HG03103 (cell line): ENCODE measurements around the gene WNT8B.

Source experiments
- ATAC-seq: cut with Tn5 transposase; IDR thresholded peaks from one replicate; pipeline ENCODE4 v1.9.1; 2021; ENCODE audit warnings: low read depth; ENCODE audit not compliant: unreplicated experiment

Gene WNT8B, protein sequence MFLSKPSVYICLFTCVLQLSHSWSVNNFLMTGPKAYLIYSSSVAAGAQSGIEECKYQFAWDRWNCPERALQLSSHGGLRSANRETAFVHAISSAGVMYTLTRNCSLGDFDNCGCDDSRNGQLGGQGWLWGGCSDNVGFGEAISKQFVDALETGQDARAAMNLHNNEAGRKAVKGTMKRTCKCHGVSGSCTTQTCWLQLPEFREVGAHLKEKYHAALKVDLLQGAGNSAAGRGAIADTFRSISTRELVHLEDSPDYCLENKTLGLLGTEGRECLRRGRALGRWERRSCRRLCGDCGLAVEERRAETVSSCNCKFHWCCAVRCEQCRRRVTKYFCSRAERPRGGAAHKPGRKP

DNA sequence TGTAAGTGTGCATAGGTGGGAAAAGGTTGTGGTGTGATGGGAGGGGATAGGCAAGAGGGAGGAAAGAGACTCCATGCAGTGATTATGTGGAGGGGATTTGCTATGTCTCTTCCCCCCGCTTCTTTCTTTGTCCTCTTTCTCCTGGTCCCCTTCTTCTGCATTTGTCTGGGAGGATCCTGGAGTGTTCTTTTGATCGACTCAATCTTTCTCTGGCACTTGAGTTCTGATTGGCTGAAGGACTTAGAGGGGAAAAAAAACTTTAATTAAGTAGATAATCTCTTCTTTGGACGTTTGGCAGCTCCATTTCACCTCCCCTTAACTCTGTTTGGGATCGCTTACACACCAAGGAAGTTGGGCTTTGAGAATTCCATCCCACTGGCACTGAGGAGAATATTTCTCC, at the start of gene WNT8B:
WNT8B (plus strand) TSS at position 301 of the 400 bp plus-strand sequence. CDS start 160 bp downstream, outside the sequence.
- no peak for ATAC-seq

DNA sequence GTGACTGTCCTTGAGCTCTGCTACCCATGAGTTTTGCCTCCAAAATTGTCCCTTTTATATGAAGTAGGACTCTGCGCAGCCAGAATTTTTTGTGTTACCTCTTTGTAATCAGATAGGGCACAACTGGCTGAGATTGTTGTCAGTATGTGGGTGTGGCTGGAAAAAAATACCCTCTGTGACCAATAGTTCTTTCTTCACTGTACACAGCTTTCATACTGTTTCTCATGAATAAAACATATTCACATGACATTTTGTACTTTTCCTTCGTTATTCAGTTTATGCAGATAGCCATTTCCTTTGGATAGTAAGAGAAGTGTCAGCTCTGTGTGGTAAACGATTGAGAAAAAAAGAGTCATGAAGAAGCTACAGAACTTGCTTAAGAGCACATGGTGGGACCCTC, 49.6 kb upstream of the WNT8B start:
- ATAC-seq: no peak

DNA sequence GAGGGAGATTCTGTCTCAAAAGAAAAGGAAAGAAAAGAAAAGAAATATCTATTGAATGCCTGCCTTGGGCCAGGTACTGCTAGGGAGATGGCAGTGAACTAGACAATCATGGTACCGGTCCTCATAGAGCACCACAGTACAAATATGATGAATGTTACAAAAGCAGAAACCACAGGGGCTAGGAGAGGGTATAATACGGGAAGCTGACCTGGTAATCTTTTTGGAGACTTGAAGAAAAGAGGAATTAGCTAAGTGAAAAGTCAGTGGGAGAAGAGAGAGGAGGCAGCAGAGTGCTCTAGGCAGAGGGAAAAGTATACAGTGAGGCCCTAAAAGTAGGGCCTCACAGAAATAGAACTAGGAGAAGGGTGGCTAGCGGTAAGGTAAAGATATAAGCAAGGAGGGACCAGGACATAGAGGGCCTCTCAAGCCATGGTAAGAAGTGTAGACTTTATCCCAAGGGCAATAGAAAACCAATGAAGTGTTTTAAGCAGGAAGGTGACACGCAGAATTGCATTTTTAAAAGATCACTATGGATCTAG, 42.8 kb upstream of the WNT8B start:
- ATAC-seq: no peak

DNA sequence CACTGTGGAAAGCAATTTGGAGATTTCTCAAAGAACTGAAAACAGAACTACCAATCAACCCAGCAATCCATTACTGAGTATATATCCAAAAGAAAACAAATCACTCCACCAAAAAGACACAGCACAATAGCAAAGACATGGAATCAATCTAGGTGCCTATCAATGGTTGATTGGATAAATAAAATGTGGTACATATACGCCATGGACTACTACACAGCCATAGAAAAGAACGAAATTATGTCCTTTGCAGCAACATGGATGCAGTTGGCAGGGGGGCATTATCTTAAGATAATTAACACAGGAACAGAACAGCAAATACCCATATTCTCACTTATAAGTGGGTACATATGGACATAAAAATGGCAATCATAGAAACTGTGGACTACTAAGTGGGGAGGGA, 35.4 kb upstream of the WNT8B start:
- ATAC-seq: no peak

DNA sequence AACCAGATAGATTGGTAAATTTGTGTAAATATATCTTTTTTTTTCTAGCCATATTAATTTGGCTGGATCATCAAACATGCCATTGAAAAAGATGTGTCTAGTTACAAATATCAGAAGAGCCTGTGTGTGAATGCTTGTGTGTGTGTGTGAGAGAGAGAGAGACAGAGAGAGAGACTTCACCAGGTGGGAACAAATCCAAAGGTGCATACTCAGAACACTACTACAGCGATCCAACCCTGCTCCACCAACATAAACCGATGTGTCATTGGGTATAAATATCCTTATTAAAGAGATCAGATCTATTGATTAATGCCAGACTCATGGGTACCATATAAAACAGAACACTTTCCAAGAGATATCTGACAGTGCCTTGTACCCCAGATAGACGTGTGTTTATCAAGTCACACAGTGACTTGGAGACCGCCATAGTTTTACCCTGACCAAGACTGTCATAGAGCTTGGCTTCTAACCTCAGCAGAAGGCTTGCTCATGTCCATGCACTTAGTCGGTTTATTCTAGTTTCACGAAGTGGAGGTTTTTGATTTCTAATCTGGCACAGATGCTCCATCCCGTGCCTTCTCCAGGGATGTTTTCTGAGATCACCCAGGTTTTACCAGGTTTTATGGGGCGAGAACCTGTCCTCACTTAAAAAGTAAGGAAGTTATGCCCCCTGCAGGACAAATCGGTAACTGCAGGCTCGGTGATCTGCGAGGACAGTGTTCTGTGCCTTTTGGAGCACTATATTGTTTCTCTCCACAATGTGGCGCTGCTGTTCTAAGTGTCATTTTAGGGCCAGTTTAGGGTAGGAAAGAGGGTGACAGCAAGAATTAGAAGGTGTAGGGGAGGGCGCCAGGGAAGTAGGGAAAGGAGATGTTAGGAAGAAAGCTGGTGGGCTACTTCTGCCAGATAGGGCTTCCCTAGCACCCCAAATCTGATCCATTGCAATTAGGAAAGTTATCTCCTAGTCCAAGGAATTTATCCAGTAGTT, 29.3 kb upstream of the WNT8B start:
- peak; percentile 73 for ATAC-seq

DNA sequence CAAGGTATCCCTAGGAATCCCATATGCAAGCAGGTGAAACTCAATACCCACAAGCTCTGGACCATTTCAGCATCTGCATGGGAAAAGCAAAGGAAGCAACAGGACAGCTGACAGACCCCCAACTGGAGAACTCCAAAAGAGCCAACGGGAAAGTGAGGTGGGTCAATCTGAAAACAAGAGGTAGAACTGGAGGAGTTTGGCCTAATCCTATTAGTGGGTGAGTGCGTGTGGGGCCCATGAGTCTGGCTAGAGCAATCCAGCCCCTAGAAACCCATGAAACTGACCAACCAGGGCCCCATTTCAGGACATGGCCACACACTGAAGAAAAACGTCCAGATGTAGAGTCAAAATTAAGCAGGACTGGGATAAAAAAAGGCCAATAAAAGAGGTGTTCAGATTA, 26.6 kb upstream of the WNT8B start:
- ATAC-seq: no peak

DNA sequence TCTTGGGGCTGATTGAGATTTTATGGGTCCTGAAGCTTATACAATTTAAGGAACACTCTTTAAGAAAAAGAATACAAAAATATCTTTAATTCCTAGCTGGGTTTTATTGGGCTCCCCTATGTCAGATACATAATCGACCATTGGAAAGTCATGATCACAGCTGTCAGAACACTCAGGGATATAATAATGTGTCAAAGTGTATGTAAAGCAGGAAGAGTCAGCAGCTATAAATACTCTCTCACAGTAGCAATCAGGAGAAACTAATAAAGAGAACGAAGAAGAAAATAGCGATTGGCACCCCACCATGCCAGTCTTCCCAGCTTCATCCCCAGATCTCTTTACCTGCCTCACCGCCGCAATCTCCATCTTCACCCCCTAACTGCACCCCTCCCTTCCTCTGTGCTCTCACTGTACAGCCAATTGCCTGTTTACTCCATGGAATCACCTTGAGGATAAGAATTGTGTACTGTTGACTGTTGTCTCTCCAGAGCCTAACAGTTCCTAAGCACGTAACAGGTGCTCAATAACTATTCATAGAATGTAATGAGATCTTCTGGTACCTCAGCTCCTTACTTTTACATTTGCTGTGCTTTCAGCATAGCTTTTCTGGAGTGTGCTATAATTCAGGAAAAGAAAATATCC, 24.0 kb upstream of the WNT8B start:
- no peak for ATAC-seq

DNA sequence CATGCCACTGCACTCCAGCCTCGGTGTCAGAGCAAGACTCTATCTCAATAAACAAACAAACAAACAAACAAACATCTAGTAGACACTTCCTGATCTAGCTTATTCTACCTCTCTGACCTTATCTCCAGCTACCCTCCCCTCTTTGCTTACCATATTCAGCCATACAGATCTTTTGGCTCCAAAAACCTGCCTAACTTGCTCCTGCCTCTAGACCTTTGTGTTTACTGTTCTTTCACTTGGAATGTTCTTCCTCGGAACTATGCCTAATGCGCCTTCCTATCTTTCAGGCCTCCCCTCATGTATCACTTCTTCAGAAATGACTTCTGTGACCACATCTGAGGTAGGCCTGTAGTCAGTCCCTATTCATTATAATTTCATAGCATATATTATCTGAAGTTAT, 20.3 kb upstream of the WNT8B start:
- ATAC-seq: no peak

DNA sequence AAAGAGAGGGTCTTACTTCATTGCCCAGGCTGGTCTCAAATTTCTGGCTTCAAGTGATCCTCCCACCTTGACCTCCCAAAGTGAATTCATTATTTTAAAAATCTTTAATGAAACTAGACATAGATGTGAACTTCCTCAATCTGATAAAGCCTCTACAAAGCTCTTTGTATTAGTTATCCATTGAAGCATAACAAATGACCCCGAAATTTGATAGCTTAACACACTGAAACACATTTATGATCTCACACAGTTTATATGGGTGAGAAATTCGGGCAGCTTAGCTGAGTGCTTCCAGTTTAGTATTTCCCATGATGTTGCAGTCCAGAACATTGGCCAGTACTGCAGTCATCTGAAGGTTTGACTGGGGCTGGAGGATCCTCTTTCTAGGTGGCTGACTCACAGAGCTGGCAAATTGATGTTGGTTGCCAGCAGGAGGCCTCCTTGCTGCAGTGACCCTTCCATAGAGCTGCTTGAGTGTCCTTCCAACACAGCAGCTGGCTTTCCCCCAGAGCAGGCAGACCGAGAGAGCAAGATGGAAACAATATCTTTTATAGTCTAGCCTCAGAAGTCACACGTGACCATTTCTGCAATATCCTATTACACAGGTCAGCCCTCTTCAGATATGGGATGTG, 16.6 kb upstream of the WNT8B start:
- no peak for ATAC-seq

DNA sequence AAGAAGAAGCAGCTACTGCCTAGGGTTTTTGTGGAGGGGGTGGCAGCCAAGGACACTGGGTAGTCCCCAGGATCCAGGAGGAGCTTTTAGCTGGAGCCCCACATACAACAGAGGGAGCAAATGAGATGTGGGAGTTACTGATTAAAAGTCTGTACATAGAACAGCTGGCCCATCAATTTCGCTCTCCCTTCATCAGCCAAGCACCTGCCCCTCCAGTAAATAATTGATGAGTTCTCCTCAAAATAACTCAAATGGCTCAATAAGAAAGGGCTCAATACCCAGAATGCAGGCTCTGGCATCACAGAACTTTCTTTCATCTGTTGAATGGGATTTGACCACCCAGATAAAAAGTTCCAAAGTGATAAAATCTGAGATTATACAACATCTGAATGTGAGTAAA, 15.1 kb upstream of the WNT8B start:
- ATAC-seq: no peak

DNA sequence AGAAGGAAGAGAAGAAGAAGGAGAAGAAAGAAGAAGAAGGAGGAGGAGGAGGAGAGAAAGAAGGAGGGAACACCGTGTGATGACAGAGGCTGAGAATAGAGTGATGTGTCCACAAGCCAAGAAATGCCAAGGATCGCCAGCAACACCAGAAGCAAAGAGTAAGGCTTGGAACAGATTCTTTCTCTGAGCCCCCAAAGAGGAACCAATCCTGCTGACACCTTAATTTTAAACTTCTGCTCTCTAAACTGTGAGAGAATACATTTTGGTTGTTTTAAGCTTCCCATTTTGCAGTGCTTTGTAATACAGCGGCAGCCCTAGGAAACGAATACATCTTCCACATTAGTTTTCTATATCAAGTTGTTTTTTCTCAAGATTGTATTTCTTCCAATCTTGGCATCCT, 13.9 kb upstream of the WNT8B start:
- no peak for ATAC-seq

DNA sequence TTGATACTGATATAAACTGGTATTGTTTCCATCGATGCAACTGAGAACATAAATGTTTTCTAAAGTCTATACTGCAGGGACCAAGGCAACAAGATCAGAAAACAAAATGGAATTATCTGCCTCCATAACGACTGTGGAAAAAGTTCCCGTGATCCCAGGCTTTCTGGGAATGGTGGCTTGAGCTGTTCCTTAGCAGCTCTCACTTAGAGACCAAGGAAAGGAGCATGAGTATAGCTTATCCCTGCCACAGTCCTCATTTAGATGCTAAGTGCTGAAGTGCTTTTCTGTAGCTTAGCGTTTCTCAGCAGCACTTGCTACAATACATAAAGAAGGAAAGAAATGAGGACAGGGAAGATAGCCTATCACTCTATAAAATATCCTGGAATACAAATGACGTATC, 5.5 kb downstream of the WNT8B start:
- ATAC-seq: no peak

DNA sequence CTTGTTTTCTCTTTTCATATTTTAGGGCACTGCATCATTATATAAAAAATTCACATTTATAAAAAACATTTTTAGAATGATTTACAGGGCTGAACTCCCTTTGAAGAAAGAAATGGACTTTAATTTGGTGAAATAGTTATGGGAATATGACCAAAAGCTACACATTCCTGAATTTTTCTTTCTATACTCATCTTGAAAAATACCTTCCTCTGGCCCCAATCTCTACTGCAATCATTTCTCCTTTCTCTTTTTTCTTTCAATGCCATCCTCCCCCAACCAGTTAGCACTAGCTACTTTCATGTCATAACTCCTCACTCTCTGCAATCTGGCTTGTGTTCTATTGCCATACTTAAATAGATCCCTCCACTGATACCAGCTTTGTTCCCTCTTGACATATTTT, 6.2 kb downstream of the WNT8B start:
- ATAC-seq: no peak

DNA sequence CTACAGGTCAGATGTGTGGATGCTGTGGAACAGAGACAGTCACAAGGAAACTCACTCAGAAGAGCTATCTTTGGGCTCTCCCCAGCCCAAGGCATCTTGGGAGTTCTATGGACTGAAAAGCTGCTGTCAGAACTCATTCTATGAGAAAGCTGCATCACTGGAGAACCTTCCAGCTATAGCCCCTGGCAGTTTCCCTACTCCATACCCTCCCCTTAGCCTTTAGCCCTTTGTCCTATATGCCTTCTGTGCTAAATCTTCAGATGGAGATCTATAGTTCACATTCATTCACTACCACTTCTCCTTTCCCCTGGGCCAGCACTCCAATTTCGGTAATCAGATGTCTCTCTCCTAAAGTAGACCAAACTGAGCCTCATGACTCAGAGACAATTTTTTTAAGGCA, 6.9 kb downstream of the WNT8B start:
- ATAC-seq: no peak

DNA sequence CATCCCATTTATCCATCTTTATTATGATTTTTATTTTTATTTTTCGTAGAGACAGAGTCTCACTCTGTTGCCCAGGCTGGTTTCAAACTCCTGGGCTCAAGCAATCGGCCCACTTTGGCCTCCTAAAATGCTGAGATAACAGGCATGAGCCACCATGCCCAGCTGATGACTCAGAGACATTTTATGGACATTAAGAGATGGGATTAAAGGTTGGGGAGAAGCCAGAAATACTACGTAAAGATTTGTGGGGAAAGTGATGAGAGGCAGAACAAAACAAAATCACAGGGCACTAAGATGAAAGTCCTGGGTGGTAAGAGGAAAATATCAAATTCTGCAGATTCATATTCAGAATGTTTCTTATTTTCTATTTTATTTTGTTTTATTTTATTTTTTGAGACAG, 7.6 kb downstream of the WNT8B start:
- ATAC-seq: no peak

DNA sequence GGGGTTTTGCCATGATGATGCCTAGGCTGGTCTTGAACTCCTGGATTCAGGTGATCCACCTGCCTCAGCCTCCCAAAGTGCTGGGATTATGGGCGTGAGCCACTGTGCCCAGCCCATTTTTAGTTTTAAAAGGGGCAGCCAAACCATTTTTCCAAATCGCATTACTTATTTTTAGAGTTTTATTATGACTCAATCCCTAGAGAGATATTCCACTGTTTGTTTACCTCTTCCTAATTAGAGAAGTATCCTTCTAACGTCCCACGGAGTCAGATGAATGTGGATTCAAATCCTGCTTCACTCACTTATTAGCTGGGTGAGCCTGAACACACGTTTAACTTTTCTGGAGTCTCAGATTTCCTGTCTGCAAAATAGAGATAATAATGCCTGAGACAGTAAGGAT, 15.2 kb downstream of the WNT8B start:
- no peak for ATAC-seq

DNA sequence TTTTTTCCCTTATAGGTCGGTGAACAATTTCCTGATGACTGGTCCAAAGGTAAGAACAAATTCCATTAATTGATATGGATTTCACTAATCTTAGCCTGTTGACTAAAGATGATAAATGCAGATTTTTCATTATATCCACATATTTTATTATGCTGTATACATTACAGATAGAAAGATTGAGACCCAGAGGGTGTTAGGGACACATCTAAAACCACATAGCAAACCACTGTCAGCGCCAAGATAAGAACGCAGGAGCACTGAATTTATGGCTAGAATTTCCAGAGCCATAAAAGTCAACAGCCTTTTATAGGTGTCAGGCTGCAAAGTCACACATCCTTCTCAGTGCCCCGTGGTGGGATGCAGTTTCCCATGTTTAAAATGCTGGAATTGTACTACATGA, 16.2 kb downstream of the WNT8B start:
- ATAC-seq: no peak

DNA sequence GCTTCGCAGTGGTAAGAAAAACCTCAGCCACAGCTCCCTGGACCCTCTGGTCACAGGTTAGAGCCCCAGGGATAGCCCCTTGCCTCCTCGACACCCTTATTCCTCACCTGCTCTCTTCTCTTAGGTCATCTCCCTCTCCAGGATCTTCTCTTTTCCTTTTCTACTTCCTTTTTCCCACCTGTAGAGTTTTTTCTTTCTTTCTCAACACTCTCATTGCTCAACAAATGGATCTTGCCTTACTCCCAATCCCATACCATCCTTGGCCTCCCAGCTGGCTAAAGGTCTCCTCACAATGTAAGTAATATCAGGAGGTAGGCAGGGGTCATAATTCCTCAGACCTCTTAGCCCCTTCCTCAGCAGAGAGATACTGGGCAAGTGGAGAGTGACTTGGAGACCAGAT, 17.2 kb downstream of the WNT8B start:
- no peak for ATAC-seq

DNA sequence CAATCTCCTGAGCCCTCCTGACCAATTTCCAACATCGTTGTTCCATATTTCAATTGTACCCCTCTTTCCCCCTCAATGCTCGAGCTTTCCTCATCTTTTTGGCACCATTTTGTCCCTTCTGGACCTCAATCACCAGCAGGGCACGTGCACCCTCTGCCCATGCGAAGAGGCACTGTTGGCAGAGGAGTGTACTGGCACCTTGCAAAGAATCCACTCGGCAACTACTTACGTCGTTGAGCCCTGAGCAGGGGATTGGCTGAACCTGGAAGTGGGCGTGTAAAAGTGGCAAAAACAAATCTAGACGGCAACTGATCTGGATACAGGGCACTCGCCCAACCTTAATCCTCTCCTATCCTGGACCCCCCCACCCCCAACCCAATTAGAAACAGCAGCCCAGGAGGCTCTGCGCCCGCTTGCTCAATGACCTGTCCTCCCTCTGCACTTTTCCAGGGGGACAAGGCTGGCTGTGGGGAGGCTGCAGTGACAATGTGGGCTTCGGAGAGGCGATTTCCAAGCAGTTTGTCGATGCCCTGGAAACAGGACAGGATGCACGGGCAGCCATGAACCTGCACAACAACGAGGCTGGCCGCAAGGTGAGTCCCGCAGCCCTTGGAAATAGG, 18.8 kb downstream of the WNT8B start:
- peak; percentile 84 for ATAC-seq

DNA sequence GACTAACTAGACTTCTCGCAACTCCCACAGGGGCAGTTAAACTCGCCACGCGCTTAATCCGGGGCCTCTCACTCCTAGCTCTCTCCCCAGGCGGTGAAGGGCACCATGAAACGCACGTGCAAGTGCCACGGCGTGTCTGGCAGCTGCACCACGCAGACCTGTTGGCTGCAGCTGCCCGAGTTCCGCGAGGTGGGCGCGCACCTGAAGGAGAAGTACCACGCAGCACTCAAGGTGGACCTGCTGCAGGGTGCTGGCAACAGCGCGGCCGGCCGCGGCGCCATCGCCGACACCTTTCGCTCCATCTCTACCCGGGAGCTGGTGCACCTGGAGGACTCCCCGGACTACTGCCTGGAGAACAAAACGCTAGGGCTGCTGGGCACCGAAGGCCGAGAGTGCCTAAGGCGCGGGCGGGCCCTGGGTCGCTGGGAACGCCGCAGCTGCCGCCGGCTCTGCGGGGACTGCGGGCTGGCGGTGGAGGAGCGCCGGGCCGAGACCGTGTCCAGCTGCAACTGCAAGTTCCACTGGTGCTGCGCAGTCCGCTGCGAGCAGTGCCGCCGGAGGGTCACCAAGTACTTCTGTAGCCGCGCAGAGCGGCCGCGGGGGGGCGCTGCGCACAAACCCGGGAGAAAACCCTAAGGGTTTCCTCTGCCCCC, 19.5 kb downstream of the WNT8B start:
- no peak for ATAC-seq
